GM19025 (cell line): ENCODE results near the gene COL15A1.

Experiments used
- ATAC-seq: cut with Tn5 transposase; IDR thresholded peaks from one replicate; pipeline ENCODE4 v1.9.1; 2021; ENCODE audit warnings: mild to moderate bottlenecking, low read depth, moderate library complexity; ENCODE audit not compliant: unreplicated experiment

Gene COL15A1

DNA sequence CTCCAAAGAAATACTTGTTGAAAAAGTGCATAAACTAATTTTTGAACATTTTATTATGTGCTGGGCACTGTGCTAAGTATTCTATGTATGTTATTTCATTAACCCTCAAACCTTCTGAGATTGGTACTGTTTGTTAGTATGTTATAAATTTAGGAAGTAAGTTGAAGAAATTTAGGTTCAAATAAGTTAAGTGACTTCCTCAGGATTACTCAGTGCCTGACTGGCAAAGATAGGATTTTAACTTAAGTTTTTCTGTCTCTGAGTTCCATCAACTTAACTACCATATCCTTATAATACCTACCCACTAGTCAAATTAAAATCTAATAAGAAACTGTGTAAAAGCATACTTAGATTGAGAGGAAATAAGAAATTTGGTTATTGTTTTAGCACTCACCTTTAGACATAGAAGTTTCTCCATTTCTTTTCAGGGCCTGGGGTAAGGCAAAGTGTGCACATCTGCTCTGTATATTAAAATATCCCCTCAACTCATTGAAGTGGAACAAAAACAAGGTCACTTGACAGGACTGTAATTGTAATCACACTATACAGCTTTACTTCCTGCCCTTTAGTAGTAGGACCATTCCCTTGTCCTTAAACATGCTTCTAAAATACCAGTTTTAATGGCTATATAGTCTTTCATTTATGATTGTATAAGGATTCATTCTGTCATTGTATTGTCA lies 176.4 kb downstream of the COL15A1 start:
- no peak for ATAC-seq
